Stimulated activated naive CD8-positive, alpha-beta T cell treated with anti-CD3 and anti-CD28 coated beads, Interleukin-15, amount 100 ng/mL, for 72 hours (primary cell): ENCODE measurements around the gene ZBTB7C.

Source experiments
- ATAC-seq: fragments of 150-1000 bp; cut with Tn5 transposase; 2 replicates; pipeline ENCODE4 v1.10.0; 2021; ENCODE audit warnings: mild to moderate bottlenecking, moderate library complexity
- DNase-seq, 2 donors: peaks; one replicate each; pipeline ENCODE4 v3.0.0; 2021 to 2022
- H3K27ac Mint-ChIP-seq, 2 donors: one replicate each; pipeline ENCODE4 v1.8.0; 2022; ENCODE audit warnings: mild to moderate bottlenecking in 2 of 2, mixed read lengths in 2 of 2, moderate library complexity in 2 of 2
- H3K27me3 Mint-ChIP-seq: one replicate; pipeline ENCODE4 v1.8.0; 2022; ENCODE audit warnings: mixed read lengths
- H3K4me1 Mint-ChIP-seq: one replicate; pipeline ENCODE4 v1.8.0; 2022; ENCODE audit warnings: mild to moderate bottlenecking, mixed read lengths
- H3K4me3 Mint-ChIP-seq, 2 donors: one replicate each; pipeline ENCODE4 v1.8.0; 2022; ENCODE audit warnings: mild to moderate bottlenecking in 2 of 2, mixed read lengths in 2 of 2, moderate library complexity in 1 of 2
- H3K9me3 Mint-ChIP-seq, 2 donors: one replicate each; pipeline ENCODE4 v1.8.0; 2022; ENCODE audit warnings: mixed read lengths in 2 of 2

Gene ZBTB7C

GRCh38 chr18:48376934-48377333 is 32.2 kb downstream of the ZBTB7C start:
- H3K4me3 Mint-ChIP-seq, result no peak overlapping the region
- DNase-seq (no peak), ATAC-seq (no peak)
- H3K4me1 Mint-ChIP-seq, result no peaks in the 10 kb centered on the region
- H3K27ac Mint-ChIP-seq, result no peak overlapping the region
- no peaks in the 10 kb centered on the region for H3K9me3 Mint-ChIP-seq
- peaks cover 30% of the 10 kb centered on the region for H3K27me3 Mint-ChIP-seq

GRCh38 chr18:48376406-48376805 is 32.8 kb downstream of the ZBTB7C start:
- no peak for ATAC-seq
- Mint-ChIP-seq H3K4me1 (no peaks in the 10 kb centered on the region), H3K4me3 (no peak overlapping the region), H3K27ac (no peak overlapping the region), H3K9me3 (no peaks in the 10 kb centered on the region), H3K27me3 (peaks cover 30% of the 10 kb centered on the region)
- no peak for DNase-seq

GRCh38 chr18:48375150-48375800 is 33.9 kb downstream of the ZBTB7C start:
- ATAC-seq (no peak), DNase-seq (no peak)
- H3K27me3 Mint-ChIP-seq, result peaks cover 22% of the 10 kb centered on the region
- no peak overlapping the region for H3K27ac Mint-ChIP-seq
- H3K9me3 Mint-ChIP-seq, result no peaks in the 10 kb centered on the region
- H3K4me3 Mint-ChIP-seq, result no peak overlapping the region
- H3K4me1 Mint-ChIP-seq, result no peaks in the 10 kb centered on the region

DNA sequence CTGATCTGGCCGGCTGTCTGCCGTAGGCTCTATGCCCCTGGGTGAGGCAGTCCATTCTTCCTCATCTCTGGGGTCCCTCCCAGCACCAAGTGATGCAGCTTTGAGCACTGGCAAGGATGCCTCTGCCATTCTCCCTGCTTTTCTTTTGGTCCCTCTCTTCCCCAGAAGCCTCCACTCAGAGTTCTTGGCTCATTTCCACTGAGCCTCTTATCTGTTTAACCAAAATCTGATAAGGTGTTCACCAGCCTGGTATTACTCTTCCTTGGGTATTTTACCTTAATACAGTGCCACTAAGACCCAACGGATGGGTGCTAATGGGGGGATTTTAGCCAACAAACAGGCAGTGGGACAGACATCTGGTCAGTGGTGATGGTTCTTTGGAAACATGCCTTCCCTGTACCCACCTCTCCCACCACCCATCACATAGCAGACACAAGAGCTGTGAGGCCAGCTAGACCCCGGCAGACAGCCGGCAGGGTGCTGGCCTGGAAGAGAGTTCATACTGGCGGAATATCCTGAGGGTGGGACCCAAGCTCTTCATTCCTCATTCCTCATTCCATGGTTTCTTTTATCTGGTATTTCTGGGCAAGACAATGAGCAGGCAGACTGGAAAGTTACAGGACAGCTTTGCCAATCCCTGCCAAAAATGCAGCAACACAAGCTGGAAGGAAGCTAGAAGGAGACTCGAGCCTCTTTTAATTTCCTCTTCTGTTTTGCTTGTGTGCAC is 34.6 kb downstream of the ZBTB7C start:
- Mint-ChIP-seq H3K4me1 (no peaks in the 10 kb centered on the region), H3K27me3 (peaks cover 22% of the 10 kb centered on the region), H3K27ac (no peak overlapping the region), H3K4me3 (no peak overlapping the region), H3K9me3 (peaks cover 0 to 4% of the 10 kb centered on the region in 2 donors)
- ATAC-seq, result no peak
- no peak for DNase-seq

GRCh38 chr18:48371854-48372602 is 37.2 kb downstream of the ZBTB7C start:
- Mint-ChIP-seq H3K27me3 (peaks cover 22% of the 10 kb centered on the region), H3K27ac (no peak overlapping the region), H3K4me1 (no peaks in the 10 kb centered on the region), H3K9me3 (peaks cover 0 to 7% of the 10 kb centered on the region in 2 donors), H3K4me3 (no peak overlapping the region)
- DNase-seq (no peak), ATAC-seq (no peak)

GRCh38 chr18:48367557-48367956 is 41.6 kb downstream of the ZBTB7C start:
- DNase-seq (no peak), ATAC-seq (no peak)
- Mint-ChIP-seq H3K4me3 (no peak overlapping the region), H3K9me3 (peaks cover 8 to 13% of the 10 kb centered on the region in 2 donors), H3K4me1 (no peaks in the 10 kb centered on the region), H3K27me3 (peaks cover 19% of the 10 kb centered on the region), H3K27ac (no peak overlapping the region)

GRCh38 chr18:48365965-48366364 is 43.2 kb downstream of the ZBTB7C start:
- H3K27me3 Mint-ChIP-seq, result peaks cover 20% of the 10 kb centered on the region
- H3K27ac Mint-ChIP-seq, result no peak overlapping the region
- DNase-seq, result no peak
- H3K4me3 Mint-ChIP-seq, result no peak overlapping the region
- H3K4me1 Mint-ChIP-seq, result no peaks in the 10 kb centered on the region
- peaks cover 8 to 13% of the 10 kb centered on the region in 2 donors for H3K9me3 Mint-ChIP-seq
- ATAC-seq, result no peak

DNA sequence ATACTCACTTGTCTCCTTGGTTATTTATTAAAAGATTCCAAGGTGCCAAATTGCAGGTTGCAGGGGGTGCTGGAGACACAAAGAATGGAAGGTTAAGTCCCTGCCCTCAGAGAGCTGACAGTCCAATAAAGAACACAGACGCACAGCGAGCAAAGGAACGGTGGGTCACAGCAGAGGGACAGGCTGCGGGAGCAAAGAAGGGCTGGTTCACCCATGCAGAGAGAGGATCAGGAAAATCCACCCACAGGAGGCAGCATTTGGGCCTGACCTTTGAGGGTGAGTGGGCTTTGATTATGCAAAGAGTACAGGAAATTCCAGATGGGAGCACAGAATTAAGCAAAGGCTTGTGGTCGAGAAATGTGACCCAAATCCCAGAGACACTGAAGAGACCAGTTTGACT is 45.0 kb downstream of the ZBTB7C start:
- H3K4me1 Mint-ChIP-seq, result no peaks in the 10 kb centered on the region
- H3K4me3 Mint-ChIP-seq, result no peak overlapping the region
- peaks cover 5 to 8% of the 10 kb centered on the region in 2 donors for H3K9me3 Mint-ChIP-seq
- H3K27me3 Mint-ChIP-seq, result peaks cover 37% of the 10 kb centered on the region
- H3K27ac Mint-ChIP-seq, result no peak overlapping the region
- no peak for ATAC-seq
- no peak for DNase-seq

- H3K4me3 Mint-ChIP-seq, result no peak overlapping the region
- DNase-seq (no peak), ATAC-seq (no peak)
- peaks cover 37% of the 10 kb centered on the region for H3K27me3 Mint-ChIP-seq
- H3K4me1 Mint-ChIP-seq, result no peaks in the 10 kb centered on the region
- H3K9me3 Mint-ChIP-seq, result peaks cover 7 to 8% of the 10 kb centered on the region in 2 donors
- no peak overlapping the region for H3K27ac Mint-ChIP-seq
Observed at GRCh38 chr18:48363175-48363574, 46.0 kb downstream of the ZBTB7C start.

DNA sequence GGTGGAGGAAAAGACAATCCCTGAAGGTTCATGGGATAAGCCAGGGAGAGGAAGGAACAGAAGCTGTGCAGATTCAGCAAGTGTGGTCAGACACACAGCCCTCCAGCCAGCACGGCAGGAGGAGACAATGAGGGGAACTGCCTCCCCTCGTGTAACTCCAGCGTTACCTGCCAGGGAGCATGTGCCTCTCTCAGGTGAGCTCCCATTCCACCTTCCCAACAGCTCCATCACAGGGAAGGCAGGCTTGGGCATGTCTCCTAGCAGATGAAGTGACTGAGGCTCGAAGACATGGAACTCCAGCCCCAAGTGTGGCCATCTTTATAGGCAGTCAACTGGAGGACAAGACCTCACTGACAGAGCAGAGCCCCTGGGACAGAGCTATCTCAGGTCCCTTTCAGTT is 47.4 kb downstream of the ZBTB7C start:
- ATAC-seq, result no peak
- DNase-seq, result no peak
- Mint-ChIP-seq H3K4me1 (no peaks in the 10 kb centered on the region), H3K27ac (no peak overlapping the region), H3K9me3 (peaks cover 8 to 13% of the 10 kb centered on the region in 2 donors), H3K4me3 (no peak overlapping the region), H3K27me3 (peaks cover 41% of the 10 kb centered on the region)

- no peak for DNase-seq
- Mint-ChIP-seq H3K27me3 (peaks cover 52% of the 10 kb centered on the region), H3K9me3 (peaks cover 5 to 13% of the 10 kb centered on the region in 2 donors), H3K4me1 (no peaks in the 10 kb centered on the region), H3K4me3 (no peak overlapping the region), H3K27ac (peak overlapping the region; percentile 4 to 12)
- no peak for ATAC-seq
Observed at GRCh38 chr18:48360376-48361021, 48.7 kb downstream of the ZBTB7C start.

- H3K27me3 Mint-ChIP-seq, result peaks cover 58% of the 10 kb centered on the region
- no peak for ATAC-seq
- H3K9me3 Mint-ChIP-seq, result peaks cover 0 to 13% of the 10 kb centered on the region in 2 donors
- H3K4me3 Mint-ChIP-seq, result no peak overlapping the region
- H3K4me1 Mint-ChIP-seq, result no peaks in the 10 kb centered on the region
- no peak for DNase-seq
- peak overlapping the region in 1 of 2 donors; percentile 49 for H3K27ac Mint-ChIP-seq
Observed at GRCh38 chr18:48359626-48360025, 49.6 kb downstream of the ZBTB7C start.

GRCh38 chr18:48358868-48359267 is 50.3 kb downstream of the ZBTB7C start:
- H3K4me3 Mint-ChIP-seq, result no peak overlapping the region
- no peak overlapping the region for H3K27ac Mint-ChIP-seq
- no peaks in the 10 kb centered on the region for H3K4me1 Mint-ChIP-seq
- no peak for DNase-seq
- H3K27me3 Mint-ChIP-seq, result peaks cover 51% of the 10 kb centered on the region
- H3K9me3 Mint-ChIP-seq, result peaks cover 0 to 8% of the 10 kb centered on the region in 2 donors
- no peak for ATAC-seq

- peaks cover 0 to 8% of the 10 kb centered on the region in 2 donors for H3K9me3 Mint-ChIP-seq
- H3K4me3 Mint-ChIP-seq, result no peak overlapping the region
- no peaks in the 10 kb centered on the region for H3K4me1 Mint-ChIP-seq
- H3K27ac Mint-ChIP-seq, result peak overlapping the region in 1 of 2 donors; percentile 14
- DNase-seq (no peak), ATAC-seq (no peak)
- H3K27me3 Mint-ChIP-seq, result peaks cover 38% of the 10 kb centered on the region
Observed at GRCh38 chr18:48356909-48357631, 52.1 kb downstream of the ZBTB7C start.

DNA sequence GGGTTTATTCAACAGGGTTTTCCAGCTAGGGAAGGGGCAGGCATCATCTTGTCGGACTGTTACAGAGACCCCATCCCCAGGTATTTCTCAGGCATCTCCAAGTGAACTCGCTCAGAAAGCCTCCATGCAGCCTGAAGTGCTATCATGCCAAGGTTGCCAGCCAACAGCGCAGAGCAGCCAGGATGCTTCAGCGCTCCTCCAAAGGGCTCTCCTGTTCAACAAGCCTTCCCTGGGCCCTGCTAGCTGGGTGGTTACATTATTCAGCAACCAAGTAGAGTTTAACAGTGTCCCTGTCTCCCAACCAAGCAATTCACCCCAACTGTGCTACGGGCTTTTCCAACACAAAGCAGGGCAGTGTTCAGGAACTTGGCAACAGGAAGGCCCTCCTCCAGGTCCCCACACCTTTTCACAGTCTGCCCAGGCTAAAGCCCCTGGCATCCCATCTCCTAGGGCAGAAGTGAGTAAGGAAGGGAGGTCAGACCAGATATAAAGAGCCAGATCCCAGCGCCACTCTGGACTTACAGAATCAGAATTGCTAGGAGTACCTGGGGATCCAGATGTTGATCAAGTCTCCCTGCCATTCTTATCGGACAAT is 52.9 kb downstream of the ZBTB7C start:
- Mint-ChIP-seq H3K4me3 (no peak overlapping the region), H3K27me3 (peaks cover 38% of the 10 kb centered on the region), H3K9me3 (peaks cover 0 to 8% of the 10 kb centered on the region in 2 donors), H3K27ac (no peak overlapping the region), H3K4me1 (no peaks in the 10 kb centered on the region)
- ATAC-seq (no peak), DNase-seq (no peak)
